AG04449 (cell line): ENCODE data around the gene ZSCAN26.

Experiments
- CTCF ChIA-PET: fragments of 350-600 bp; formaldehyde crosslinking; extraction: SDS; loops from one replicate; lab custom pipeline; 2021; ENCODE audit warnings: antibody characterized with exemption; lab: Yijun Ruan, JAX
- POLR2A ChIA-PET: fragments of 400-600, 350-600 bp; formaldehyde crosslinking; extraction: SDS; loops from one replicate; lab custom pipeline; 2020; ENCODE audit warnings: antibody characterized with exemption, inconsistent platforms; lab: Yijun Ruan, JAX
- DNase-seq: peaks from one replicate; pipeline ENCODE4 v3.0.0-alpha.2; 2010; ENCODE audit warnings: low read depth, low spot score
- H3K4me3 ChIP-seq: 2 replicates; pipeline ENCODE4 v1.5.1; 2011; ENCODE audit warnings: low read depth, mild to moderate bottlenecking, control low read depth, low read length
- TF ChIP-seq, protein P1 (sequence below): IDR thresholded peaks from one replicate; pipeline ENCODE4 v1.5.1; 2011; ENCODE audit warnings: mild to moderate bottlenecking, moderate library complexity, low read length, control low read depth, inconsistent platforms; ENCODE audit not compliant: insufficient read depth; ENCODE audit errors: missing control alignments

ZSCAN26 gene

DNA sequence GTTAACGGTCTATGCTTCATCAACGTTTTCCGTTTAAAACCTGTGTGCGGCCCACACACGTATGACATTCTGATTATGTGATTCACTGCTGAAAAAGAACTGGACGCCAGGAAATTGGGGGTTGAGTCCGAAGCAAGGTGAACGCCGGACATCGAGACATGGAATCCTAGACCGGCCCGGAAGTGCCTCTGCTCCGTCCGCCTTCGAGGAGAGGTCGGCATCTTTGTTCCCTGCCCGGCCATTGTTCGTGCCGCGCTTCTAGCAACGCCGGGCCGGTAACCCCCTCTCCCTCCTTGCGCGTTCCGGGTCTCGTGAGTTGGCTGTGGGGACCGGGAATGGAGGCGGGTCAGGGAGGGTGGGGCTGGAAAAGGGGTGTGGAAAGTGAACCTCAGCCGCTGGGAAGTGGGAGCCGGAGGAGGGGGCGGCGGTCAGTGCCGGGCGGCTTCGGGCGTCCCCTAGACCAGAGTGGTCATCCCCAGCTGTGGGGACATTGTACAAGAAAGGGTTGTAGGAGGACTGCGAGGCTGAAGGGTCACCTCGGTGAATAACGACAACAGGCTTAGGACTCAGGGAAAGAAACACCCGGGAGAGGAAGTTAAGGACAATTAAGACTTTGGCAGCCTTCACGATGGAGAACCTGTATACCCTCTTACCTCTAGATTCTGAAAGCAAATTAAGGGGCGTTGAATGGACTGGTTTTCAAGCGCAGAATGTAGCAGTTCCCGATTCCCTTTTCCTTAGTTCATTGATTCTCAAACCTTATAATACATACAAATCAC, 41.7 kb upstream of the ZSCAN26 start, which contains the start of gene ZSCAN9:
Gene ZSCAN9, plus strand, starts transcription at position 220 of the 779 bp plus-strand sequence. CDS start 1,810 bp downstream, outside the sequence.
- DNase-seq: peak; percentile 21
- ChIA-PET POLR2A (no interaction called here), CTCF (no interaction called here)
- TF ChIP-seq, protein P1, sequence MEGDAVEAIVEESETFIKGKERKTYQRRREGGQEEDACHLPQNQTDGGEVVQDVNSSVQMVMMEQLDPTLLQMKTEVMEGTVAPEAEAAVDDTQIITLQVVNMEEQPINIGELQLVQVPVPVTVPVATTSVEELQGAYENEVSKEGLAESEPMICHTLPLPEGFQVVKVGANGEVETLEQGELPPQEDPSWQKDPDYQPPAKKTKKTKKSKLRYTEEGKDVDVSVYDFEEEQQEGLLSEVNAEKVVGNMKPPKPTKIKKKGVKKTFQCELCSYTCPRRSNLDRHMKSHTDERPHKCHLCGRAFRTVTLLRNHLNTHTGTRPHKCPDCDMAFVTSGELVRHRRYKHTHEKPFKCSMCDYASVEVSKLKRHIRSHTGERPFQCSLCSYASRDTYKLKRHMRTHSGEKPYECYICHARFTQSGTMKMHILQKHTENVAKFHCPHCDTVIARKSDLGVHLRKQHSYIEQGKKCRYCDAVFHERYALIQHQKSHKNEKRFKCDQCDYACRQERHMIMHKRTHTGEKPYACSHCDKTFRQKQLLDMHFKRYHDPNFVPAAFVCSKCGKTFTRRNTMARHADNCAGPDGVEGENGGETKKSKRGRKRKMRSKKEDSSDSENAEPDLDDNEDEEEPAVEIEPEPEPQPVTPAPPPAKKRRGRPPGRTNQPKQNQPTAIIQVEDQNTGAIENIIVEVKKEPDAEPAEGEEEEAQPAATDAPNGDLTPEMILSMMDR: no peak
- peak within 1 kb of the TSS; percentile 82 for H3K4me3 ChIP-seq

DNA sequence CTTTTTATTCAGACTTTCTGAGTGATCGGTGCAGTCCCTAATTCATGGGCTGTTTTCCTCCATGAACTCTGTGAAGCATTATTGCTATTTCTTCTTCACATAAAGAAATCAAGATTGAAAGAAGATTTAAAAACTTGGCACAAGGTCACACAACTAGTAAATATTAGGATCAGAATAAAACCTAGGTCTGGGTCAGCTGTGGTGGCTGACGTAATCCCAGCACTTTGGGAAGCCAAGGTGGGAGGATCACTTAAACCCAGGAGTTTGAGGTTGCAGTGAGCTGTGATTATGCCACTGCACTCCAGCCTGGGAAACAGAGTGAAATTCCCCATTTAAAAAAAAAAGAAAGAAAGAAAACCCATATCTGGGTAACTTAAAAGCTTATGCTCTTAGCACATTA, 40.5 kb upstream of the ZSCAN26 start:
- TF ChIP-seq, protein P1: no peak
- H3K4me3 ChIP-seq: no peak overlapping the region
- POLR2A ChIA-PET: interaction anchor here (0.8 to 1.1 kb wide), 2 partner anchors 129 to 1067 kb away, joined by 3 read pairs; no protein-coding TSS in a partner anchor

DNA sequence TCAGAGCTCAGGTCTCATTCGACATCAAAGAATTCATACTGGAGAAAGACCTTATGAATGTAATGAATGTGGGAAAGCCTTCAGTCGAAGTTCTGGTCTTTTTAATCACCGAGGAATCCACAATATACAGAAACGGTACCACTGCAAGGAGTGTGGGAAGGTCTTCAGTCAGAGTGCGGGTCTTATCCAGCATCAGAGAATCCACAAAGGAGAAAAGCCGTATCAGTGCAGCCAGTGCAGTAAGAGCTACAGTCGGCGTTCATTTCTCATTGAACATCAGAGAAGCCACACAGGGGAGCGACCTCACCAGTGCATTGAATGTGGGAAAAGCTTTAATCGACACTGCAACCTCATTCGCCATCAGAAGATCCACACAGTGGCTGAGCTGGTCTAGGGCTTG, 34.2 kb upstream of the ZSCAN26 start:
- no peak for DNase-seq
- ChIA-PET POLR2A (no interaction called here), CTCF (interaction anchor here (1.9 kb wide), 1 partner anchor 20 kb away, joined by 4 read pairs; no protein-coding TSS in a partner anchor)
- no peak overlapping the region for H3K4me3 ChIP-seq
- TF ChIP-seq, protein P1: no peak

More for the DNA sequence above, 40.5 kb upstream of the ZSCAN26 start:
- DNase-seq: no peak
- CTCF ChIA-PET: interaction anchor here (1.3 kb wide), 1 partner anchor 129 kb away, joined by 3 read pairs; no protein-coding TSS in a partner anchor

DNA sequence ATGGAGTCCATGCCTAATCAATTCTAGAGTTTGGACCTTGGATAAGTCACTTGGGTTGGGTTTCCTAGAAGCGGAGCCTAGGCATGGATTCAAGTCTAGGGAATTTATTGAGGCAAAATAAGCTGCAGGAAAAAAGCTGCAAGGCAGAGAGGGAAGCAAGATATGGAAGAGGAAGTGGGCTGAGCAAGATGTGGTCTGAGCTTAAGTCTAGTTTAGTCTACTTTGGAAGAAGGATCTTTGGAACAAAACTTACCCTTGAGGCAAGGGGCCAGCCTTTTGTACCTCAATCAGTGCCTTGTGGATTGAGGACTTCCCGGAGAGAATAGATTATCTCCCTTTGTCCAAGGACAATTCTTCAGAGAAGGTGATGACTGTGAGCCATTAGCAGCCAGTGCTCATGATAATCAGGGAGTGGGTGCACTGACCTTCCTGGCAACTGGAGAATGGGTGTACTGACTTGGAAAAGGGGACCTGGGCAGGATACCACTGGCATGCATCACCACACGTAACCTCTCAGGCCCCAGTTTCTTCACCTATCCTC, 31.0 kb upstream of the ZSCAN26 start:
- DNase-seq: no peak
- TF ChIP-seq, protein P1: no peak
- H3K4me3 ChIP-seq: no peak overlapping the region
- CTCF ChIA-PET: no interaction called here
- POLR2A ChIA-PET: no interaction called here

DNA sequence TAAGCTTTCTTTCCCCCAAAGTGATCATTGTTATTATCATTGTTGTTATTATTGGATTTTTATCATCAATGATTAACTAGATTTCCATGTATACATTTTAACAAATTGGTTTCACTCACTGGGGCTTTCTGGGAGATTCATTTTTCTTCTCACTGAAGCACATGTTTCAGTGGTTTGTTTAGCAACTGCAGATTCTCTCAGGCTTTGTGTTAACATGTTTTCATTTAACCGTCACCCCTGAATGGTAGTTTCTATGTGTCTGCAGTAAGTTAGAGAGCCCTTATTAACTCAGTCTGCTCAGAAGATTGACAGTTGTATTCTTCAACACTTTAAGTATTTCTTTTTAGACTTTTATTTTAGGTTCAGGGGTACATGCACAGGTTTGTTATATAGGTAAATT, 27.3 kb upstream of the ZSCAN26 start:
- H3K4me3 ChIP-seq: no peak overlapping the region
- CTCF ChIA-PET: interaction anchor here (1.5 kb wide), 1 partner anchor 116 kb away, joined by 3 read pairs; no protein-coding TSS in a partner anchor
- no peak for DNase-seq
- TF ChIP-seq, protein P1: no peak
- POLR2A ChIA-PET: no interaction called here

DNA sequence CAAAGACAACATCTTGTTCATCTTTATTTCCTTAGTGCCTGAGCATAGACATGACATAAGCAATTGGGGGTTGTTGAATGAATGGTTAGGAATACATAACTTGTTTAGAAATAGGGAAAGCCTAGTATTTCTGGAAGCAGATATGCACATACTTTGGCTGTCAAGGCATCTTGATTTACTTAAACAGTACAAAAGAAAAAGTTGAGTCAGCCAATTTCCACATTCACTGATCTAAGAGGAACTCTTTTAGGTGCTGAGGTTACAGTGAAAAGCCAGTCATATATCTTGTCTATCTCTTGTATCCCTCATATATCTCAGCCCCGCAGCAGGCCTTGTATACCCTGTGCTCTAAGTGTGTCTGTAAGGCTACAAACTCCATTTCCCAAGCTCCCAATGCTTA, 26.5 kb upstream of the ZSCAN26 start:
- TF ChIP-seq, protein P1: no peak
- POLR2A ChIA-PET: no interaction called here
- DNase-seq: no peak
- H3K4me3 ChIP-seq: no peak overlapping the region
- CTCF ChIA-PET: interaction anchor here (1.5 kb wide), 1 partner anchor 115 kb away, joined by 3 read pairs; no protein-coding TSS in a partner anchor
